Spleen (tissue), 11 donors: ENCODE data around the gene ANO2. TPM values are rescaled to one million over a fixed set of nuclear protein-coding genes. Genes with fewer than 3 reads are reported as not detected.

Experiments used
- DNase-seq: peaks from one replicate; pipeline ENCODE4 v3.0.0-alpha.2; 2020
- H3K27ac ChIP-seq, 8 donors: fragments of 200-600 bp; sonication (generic) in 7 of 8; 1 replicate in 4 of 8; 2 replicates in 4 of 8; pipeline versions ENCODE4 v1.5.0 to v1.8.0; 2016 to 2021; ENCODE audit warnings: inconsistent platforms in 4 of 8, mild to moderate bottlenecking in 4 of 8, moderate library complexity in 1 of 8
- H3K27me3 ChIP-seq, 7 donors: fragments of 200-600 bp; sonication (generic) in 6 of 7; replicated peaks in 1 of 7; 1 replicate in 4 of 7; 2 replicates in 3 of 7; pipeline versions ENCODE4 v1.5.0 to v1.8.0; 2016 to 2021; ENCODE audit warnings: inconsistent platforms in 3 of 7, mild to moderate bottlenecking in 1 of 7
- H3K36me3 ChIP-seq, 6 donors: fragments of 200-600 bp; sonication (generic) in 5 of 6; 1 replicate in 4 of 6; 2 replicates in 2 of 6; pipeline versions ENCODE4 v1.5.0 to v1.8.0; 2016 to 2021; ENCODE audit warnings: inconsistent platforms in 2 of 6
- H3K4me1 ChIP-seq, 6 donors: fragments of 200-600 bp; sonication (generic) in 5 of 6; 1 replicate in 3 of 6; 2 replicates in 3 of 6; pipeline versions ENCODE4 v1.5.0 to v1.8.0; 2016 to 2021; ENCODE audit warnings: inconsistent platforms in 3 of 6
- H3K4me3 ChIP-seq, 8 donors: fragments of 200-600 bp; sonication (generic) in 7 of 8; 1 replicate in 4 of 8; 2 replicates in 4 of 8; pipeline versions ENCODE4 v1.5.0 to v1.8.0; 2016 to 2021; ENCODE audit warnings: inconsistent platforms in 4 of 8, mild to moderate bottlenecking in 4 of 8, moderate library complexity in 2 of 8
- H3K9me3 ChIP-seq, 8 donors: fragments of 200-600 bp; sonication (generic) in 7 of 8; 1 replicate in 4 of 8; 2 replicates in 4 of 8; pipeline versions ENCODE4 v1.5.0 to v1.8.0; 2016 to 2021; ENCODE audit warnings: inconsistent platforms in 4 of 8
- POLR2A ChIP-seq, 3 donors: fragments of 450-650 bp; IDR thresholded peaks; one replicate each; pipeline ENCODE4 v1.5.1; 2017; ENCODE audit warnings: antibody characterized with exemption in 3 of 3, mild to moderate bottlenecking in 1 of 3
- POLR2AphosphoS5 ChIP-seq, 3 donors: sonication (generic); formaldehyde crosslinking; IDR thresholded peaks; one replicate each; pipeline ENCODE4 v1.5.1; 2017; ENCODE audit warnings: antibody characterized with exemption in 3 of 3
- WGBS, 5 donors: extraction: QIAGEN DNeasy Blood & Tissue Kit in 3 of 5; methylation state at CpG; one replicate each; pipeline versions ENCODE4 v1.1.5 to v1.1.7; 2013 to 2018; 5-methylcytosine and 5-hydroxymethylcytosine counted together
- intact Hi-C: fragments of 100-400 bp; cut with DNase I; formaldehyde crosslinking; loops from one replicate; pipeline ENCODE4 v1.15.0; 2023; ENCODE audit warnings: low total_unique reads
- polyA plus RNA-seq, 3 donors: library from polyadenylated mRNA; stranded (reverse); fragments of 200-250 nt; gene quantifications; one replicate each; pipeline ENCODE4 v1.2.1, GENCODE V29; 2013
- total RNA-seq, 7 donors: library from RNA; depleted of rRNA in 3 of 7; stranded (reverse); fragments of >200 nt in 3 of 7; fragmentation: NEBNext Ultra II Directional in 4 of 7; extraction: Animal tissue kit (Norgen Biotek cat#: 25700) in 4 of 7; gene quantifications; one replicate each; pipeline versions ENCODE4 v1.1.0 to v1.2.1, GENCODE V29; 2016 to 2021
- TF ChIP-seq, protein P1 (sequence below), 11 experiments: fragments of 200-600 bp in 7 of 11; fragments of 450-650 bp in 4 of 11; sonication (generic) in 4 of 11; IDR thresholded peaks in 8 of 11; conservative IDR thresholded peaks in 3 of 11; 1 replicate in 7 of 11; 2 replicates in 4 of 11; pipeline versions ENCODE4 v1.4.0 to v1.8.0; 2016 to 2021; ENCODE audit warnings: antibody characterized with exemption in 11 of 11, inconsistent platforms in 4 of 11, mild to moderate bottlenecking in 1 of 11
- donor health status: healthy with polysubstance abuse.
- donor health status: DM: no; HTN: no; CAD: no; lungs with moderate emphysema.
- donor health status: DM: no; HTN: no; CAD: no.
- donor health status: Bipolar disorder and iron deficiency.
- donor health status: healthy.
- donor health status: DM: no; HTN: no; CAD: no.
- donor health status: DM: yes; HTN: yes; CAD: no.

Gene ANO2
- total and polyA plus RNA-seq, 10 donors, result 1.1 to 35.1 (median 14.2) TPM

DNA sequence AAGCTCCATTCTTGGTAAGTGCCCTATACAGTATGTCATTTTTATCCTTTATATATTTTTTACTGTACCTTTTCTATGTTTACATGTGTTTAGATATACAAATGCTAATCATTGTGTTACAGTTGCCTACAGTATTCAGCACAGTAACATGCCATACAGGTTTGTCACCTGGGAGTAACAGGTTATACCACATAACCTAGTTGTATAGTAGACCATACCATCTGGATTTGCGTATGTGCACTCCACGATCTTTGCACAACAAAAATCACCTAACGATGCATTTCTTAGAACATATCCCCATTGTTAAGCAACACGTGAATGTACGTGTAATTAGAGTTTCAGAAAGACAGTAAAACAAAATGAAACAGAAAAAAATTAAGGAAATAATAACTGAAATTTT, 11.9 kb upstream of the ANO2 start:
- 93 to 98% (median 97%) methylated on average over 5 of the region's 5 CpGs for WGBS, 5 donors
- H3K27me3 ChIP-seq, result peaks cover 0 to 7% (median 0%) of the 10 kb centered on the region in 7 donors
- DNase-seq, result no peak
- peaks cover 0 to 18% (median 0%) of the 10 kb centered on the region in 6 donors for H3K36me3 ChIP-seq
- no peaks in the 10 kb centered on the region for H3K4me1 ChIP-seq
- peaks cover 0 to 6% (median 0%) of the 10 kb centered on the region in 8 donors for H3K9me3 ChIP-seq
- H3K4me3 ChIP-seq, result no peak overlapping the region
- TF ChIP-seq, protein P1, sequence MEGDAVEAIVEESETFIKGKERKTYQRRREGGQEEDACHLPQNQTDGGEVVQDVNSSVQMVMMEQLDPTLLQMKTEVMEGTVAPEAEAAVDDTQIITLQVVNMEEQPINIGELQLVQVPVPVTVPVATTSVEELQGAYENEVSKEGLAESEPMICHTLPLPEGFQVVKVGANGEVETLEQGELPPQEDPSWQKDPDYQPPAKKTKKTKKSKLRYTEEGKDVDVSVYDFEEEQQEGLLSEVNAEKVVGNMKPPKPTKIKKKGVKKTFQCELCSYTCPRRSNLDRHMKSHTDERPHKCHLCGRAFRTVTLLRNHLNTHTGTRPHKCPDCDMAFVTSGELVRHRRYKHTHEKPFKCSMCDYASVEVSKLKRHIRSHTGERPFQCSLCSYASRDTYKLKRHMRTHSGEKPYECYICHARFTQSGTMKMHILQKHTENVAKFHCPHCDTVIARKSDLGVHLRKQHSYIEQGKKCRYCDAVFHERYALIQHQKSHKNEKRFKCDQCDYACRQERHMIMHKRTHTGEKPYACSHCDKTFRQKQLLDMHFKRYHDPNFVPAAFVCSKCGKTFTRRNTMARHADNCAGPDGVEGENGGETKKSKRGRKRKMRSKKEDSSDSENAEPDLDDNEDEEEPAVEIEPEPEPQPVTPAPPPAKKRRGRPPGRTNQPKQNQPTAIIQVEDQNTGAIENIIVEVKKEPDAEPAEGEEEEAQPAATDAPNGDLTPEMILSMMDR (IDR thresholded peaks at IDR 0.05 in 8 of 11, conservative IDR thresholded peaks at IDR 0.05 in 3 of 11), result no peak
- no peak for TF ChIP-seq POLR2A (IDR thresholded peaks at IDR 0.05)
- no peak for TF ChIP-seq POLR2AphosphoS5 (IDR thresholded peaks at IDR 0.05)
- intact Hi-C loops, result no loop called here
- H3K27ac ChIP-seq, result no peak overlapping the region

DNA sequence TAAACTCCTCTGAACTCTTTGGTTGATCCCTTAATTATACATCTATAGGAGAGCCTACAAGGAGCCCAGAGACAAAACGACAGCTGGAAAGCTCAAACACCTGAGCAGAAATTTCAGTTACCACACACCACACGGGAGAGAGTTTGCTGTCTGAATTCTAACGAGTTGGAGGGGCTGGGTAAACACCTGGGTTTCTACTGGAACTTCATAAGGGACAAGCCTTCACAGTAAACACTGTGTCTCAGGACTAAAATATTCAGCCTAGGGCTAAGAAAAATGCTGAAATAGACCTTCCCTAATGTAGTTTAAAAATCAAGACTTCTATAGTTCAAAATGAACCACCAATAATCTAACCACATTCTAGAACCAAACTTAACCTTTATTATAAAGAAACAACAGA, 9.6 kb upstream of the ANO2 start:
- no peak for DNase-seq
- H3K27me3 ChIP-seq, result peaks cover 0 to 18% (median 0%) of the 10 kb centered on the region in 7 donors
- H3K9me3 ChIP-seq, result peaks cover 0 to 6% (median 0%) of the 10 kb centered on the region in 8 donors
- intact Hi-C loops, result no loop called here
- TF ChIP-seq POLR2A (IDR thresholded peaks at IDR 0.05) (no peak), POLR2AphosphoS5 (IDR thresholded peaks at IDR 0.05) (no peak)
- TF ChIP-seq, protein P1 (IDR thresholded peaks at IDR 0.05 in 8 of 11, conservative IDR thresholded peaks at IDR 0.05 in 3 of 11), result no peak
- H3K27ac ChIP-seq, result no peak overlapping the region
- H3K36me3 ChIP-seq, result peaks cover 0 to 32% (median 6%) of the 10 kb centered on the region in 6 donors
- 33 to 63% (median 52%) methylated on average over 3 of the region's 3 CpGs for WGBS, 5 donors
- H3K4me3 ChIP-seq, result no peak overlapping the region
- no peaks in the 10 kb centered on the region for H3K4me1 ChIP-seq

DNA sequence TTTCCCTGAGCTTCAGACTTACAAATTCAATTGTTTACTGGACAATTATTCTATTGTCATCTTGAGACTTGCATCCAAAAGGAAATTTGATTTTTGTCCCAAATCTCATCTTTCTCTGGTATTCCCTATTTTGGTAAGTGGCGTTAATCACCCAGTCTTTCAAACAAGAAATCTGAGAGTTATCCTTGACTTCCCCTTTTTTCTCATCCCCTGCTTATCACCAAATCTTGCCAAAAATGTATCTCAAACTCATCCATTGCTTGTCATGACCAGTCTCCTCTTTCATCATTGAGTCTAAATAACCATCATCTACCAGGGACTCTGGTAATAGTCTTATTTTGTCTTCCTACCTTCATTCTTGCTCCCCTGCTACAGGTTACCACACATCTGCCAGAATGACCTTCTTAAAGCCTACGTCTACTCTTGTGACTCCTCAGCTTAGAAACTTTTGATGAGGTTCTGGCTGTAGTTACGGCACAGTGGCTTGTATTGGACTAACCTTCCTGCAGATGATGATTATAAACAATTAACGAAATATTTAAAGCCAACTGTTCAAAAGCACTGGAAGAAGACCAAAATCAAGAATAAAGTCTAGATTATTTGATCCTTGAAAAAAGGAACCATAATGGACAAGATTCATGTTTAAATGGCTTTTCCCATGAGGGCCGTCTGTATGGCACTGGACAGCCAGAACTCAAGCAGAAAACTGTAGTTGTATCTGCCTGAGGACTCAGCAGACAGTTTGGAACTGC, 9.0 kb upstream of the ANO2 start:
- no peak for TF ChIP-seq POLR2A (IDR thresholded peaks at IDR 0.05)
- TF ChIP-seq POLR2AphosphoS5 (IDR thresholded peaks at IDR 0.05), result no peak
- TF ChIP-seq, protein P1 (IDR thresholded peaks at IDR 0.05 in 8 of 11, conservative IDR thresholded peaks at IDR 0.05 in 3 of 11), result no peak
- no peak overlapping the region for H3K4me3 ChIP-seq
- DNase-seq, result no peak
- no peaks in the 10 kb centered on the region for H3K4me1 ChIP-seq
- 74 to 84% (median 79%) methylated on average over 5 of the region's 5 CpGs for WGBS, 5 donors
- peaks cover 0 to 23% (median 0%) of the 10 kb centered on the region in 7 donors for H3K27me3 ChIP-seq
- intact Hi-C loops, result no loop called here
- peaks cover 0 to 36% (median 10%) of the 10 kb centered on the region in 6 donors for H3K36me3 ChIP-seq
- no peak overlapping the region for H3K27ac ChIP-seq
- peaks cover 0 to 6% (median 0%) of the 10 kb centered on the region in 8 donors for H3K9me3 ChIP-seq

DNA sequence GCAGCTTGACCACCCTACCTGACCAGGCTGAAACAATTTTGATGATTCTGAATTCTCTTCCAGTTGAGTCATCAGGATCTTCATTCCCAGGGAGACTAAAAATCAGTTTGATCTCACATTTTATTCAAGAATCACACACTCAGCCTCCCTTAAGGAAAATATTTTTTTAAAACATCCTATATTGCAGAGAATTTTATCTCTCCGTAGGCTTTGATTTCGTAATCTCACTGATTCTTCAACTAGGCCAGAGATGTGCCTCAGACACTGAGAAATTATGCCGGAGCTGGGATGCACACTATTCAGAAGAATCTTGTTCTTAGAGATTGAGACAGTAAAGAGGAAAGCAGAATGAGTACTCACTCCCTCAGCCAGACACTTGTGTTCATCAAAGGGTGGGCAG, 7.0 kb upstream of the ANO2 start:
- DNase-seq, result no peak
- no peaks in the 10 kb centered on the region for H3K9me3 ChIP-seq
- no peak overlapping the region for H3K27ac ChIP-seq
- H3K27me3 ChIP-seq, result peaks cover 0 to 40% (median 7%) of the 10 kb centered on the region in 7 donors
- WGBS, 5 donors, result 83 to 92% (median 87%) methylated on average over 3 of the region's 3 CpGs
- no peaks in the 10 kb centered on the region for H3K4me1 ChIP-seq
- H3K36me3 ChIP-seq, result peaks cover 0 to 45% (median 13%) of the 10 kb centered on the region in 6 donors
- intact Hi-C loops, result no loop called here
- no peak for TF ChIP-seq POLR2A (IDR thresholded peaks at IDR 0.05)
- TF ChIP-seq POLR2AphosphoS5 (IDR thresholded peaks at IDR 0.05), result no peak
- TF ChIP-seq, protein P1 (IDR thresholded peaks at IDR 0.05 in 8 of 11, conservative IDR thresholded peaks at IDR 0.05 in 3 of 11), result no peak
- H3K4me3 ChIP-seq, result no peak overlapping the region
